ENCODE measurements around the gene TMEM212.

Gene TMEM212

GRCh38 chr3:171807806-171808205, 35.3 kb upstream of the TMEM212 start:
- H3K4me3 ChIP-seq (replicated peaks; ENCODE audit: low read depth, low read length) = no peak overlapping the region
- TF ChIP-seq CTCF (IDR thresholded peaks at IDR 0.05; ENCODE audit: low read depth, low read length, missing control alignments) = no peak
- DNase-seq (ENCODE audit: extremely low read depth, low read depth) = no peak

- DNase-seq (ENCODE audit: extremely low read depth, low read depth) = no peak
- peak overlapping the region; percentile 55 for H3K4me3 ChIP-seq (replicated peaks; ENCODE audit: low read depth, low read length)
- no peak for TF ChIP-seq CTCF (IDR thresholded peaks at IDR 0.05; ENCODE audit: low read depth, low read length, missing control alignments)
These were observed 33.6 kb upstream of the TMEM212 start for GRCh38 chr3:171809611-171809860.

DNA sequence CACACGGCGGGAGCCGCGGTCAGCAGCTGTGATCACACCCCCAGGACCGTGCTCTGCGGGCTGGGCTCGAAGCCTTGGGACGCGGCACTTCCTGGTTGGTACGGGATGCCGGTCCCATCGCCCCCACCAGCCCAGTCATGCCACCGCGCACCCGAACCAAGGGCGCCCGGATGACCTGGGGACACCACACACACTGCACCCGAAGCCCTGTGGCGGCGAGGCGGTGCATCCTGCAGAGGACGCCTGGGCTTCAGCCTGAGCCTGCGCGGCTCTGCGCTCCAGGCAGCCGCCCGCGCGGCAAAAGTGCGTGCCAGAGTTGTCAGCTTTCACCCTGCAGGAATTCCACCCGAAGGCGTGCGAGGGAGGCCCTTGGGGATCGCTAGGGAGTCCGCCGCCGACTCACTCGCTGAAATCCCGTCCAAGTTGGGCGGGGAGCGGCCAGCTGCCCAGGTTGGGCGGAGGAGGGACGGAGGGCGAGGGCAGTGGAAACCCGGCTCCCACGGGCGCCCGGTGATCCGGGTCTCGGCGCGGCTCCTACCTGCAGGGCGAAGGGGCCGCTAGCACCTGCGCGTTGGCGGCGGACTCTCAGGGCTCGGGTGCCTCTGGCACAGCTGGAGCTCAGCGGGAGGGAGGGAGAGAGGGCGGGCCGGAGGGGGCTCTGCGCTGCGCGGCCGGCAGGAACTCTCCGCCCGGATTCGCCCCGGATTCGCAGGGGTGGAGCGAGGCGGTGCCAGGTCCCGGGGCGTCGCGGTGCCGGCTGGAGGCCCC, 33.1 kb upstream of the TMEM212 start, which contains the start of gene PLD1:
Gene PLD1, minus strand, starts transcription at position 623 of the 768 bp plus-strand sequence. CDS start 72,432 bp downstream, outside the sequence.
- no peak for DNase-seq (ENCODE audit: extremely low read depth, low read depth)
- H3K4me3 ChIP-seq (replicated peaks; ENCODE audit: low read depth, low read length) = peak within 1 kb of the TSS; percentile 55
- no peak for TF ChIP-seq CTCF (IDR thresholded peaks at IDR 0.05; ENCODE audit: low read depth, low read length, missing control alignments)

DNA sequence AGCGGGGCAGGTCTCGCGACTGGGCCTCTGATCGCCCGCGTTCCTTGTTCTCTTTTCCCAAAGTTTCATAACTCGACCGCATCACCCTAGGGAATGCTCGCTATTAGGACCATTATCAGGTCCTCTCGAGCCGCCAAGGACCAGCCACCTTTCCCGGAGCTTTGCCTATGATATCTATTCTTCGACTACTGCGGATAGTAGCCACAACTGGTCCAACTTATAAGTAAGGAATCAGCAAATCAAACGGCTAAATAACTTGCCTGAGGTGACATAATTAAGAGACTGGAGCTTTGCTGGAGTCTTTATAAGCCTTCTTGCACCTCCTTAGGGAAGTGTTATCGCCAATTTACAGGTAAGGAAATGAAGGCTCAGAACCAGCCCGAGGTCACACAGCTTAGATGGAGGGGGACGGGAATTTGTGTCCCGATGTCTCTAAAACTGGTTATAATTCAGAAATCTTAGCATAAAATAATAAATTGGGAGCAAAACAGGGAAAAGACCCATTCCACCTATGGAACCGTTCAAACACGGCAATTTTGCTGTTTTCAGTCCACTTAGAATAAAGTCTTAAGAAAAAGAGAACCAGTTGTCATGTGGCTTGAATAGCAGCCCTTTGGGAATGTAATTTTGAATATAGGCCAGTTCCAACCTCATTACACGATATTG, 32.4 kb upstream of the TMEM212 start:
- DNase-seq (ENCODE audit: extremely low read depth, low read depth) = no peak
- H3K4me3 ChIP-seq (replicated peaks; ENCODE audit: low read depth, low read length) = peak overlapping the region; percentile 55
- no peak for TF ChIP-seq CTCF (IDR thresholded peaks at IDR 0.05; ENCODE audit: low read depth, low read length, missing control alignments)

DNA sequence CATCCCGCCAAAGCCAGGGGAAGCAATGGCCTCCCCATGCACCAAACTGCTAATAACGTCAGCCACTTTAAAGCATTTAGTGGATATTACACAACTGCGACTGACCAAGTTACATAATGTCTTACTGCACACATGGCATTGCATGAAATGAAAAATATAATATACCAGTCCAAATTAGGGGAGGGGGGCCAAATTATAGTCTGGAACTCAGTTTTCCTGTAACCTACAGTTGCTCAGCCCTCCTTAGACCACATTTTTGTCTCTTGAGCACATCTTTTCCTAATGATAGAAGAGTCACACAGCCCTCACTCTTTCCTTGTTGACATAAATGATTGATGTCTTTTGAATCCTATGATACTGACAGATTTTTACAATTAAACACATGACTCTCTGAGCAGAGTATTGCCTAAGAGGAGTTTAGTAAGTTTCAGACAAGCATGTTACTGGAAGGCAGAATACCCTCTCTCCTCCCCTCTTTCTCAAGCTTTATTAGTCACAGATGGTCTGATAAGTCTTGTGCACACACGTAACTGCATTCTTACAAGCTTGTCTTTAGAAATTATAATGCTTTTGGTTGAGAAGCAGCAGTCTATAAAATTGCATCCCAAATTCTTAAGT, 31.7 kb upstream of the TMEM212 start:
- 0 out of 2 replicates have a peak overlapping the region, but pooled peaks have one; percentile 55 for H3K4me3 ChIP-seq (replicated peaks; ENCODE audit: low read depth, low read length)
- no peak for TF ChIP-seq CTCF (IDR thresholded peaks at IDR 0.05; ENCODE audit: low read depth, low read length, missing control alignments)
- peak; percentile 75 for DNase-seq (ENCODE audit: extremely low read depth, low read depth)

- no peak for DNase-seq (ENCODE audit: extremely low read depth, low read depth)
- H3K4me3 ChIP-seq (replicated peaks; ENCODE audit: low read depth, low read length) = no peak overlapping the region
- TF ChIP-seq CTCF (IDR thresholded peaks at IDR 0.05; ENCODE audit: low read depth, low read length, missing control alignments) = no peak
These were observed 31.2 kb upstream of the TMEM212 start for GRCh38 chr3:171811913-171812335.
